Fibroblast of lung (primary cell): ENCODE results near the gene UNC79. TPM values are rescaled to one million over a fixed set of nuclear protein-coding genes. Genes with fewer than 3 reads are reported as not detected.

Source experiments
- DNase-seq, 2 donors: peaks; one replicate each; pipeline versions ENCODE4 v3.0.0 to v3.0.0-alpha.2; 2010; ENCODE audit warnings: low read depth in 2 of 2
- H2AFZ ChIP-seq: 2 replicates; pipeline ENCODE4 v1.5.1; 2012; ENCODE audit warnings: low read length, control low read depth, inconsistent platforms
- H3K27ac ChIP-seq: 2 replicates; pipeline ENCODE4 v1.5.1; 2011; ENCODE audit warnings: low read length, control low read depth; ENCODE audit not compliant: insufficient read depth
- H3K27me3 ChIP-seq: 2 replicates; pipeline ENCODE4 v1.5.1; 2011; ENCODE audit warnings: mild to moderate bottlenecking, low read length; ENCODE audit not compliant: control insufficient read depth, insufficient read depth
- H3K36me3 ChIP-seq: 2 replicates; pipeline ENCODE4 v1.5.1; 2011; ENCODE audit warnings: low read length; ENCODE audit not compliant: control insufficient read depth, insufficient read depth
- H3K4me1 ChIP-seq: 2 replicates; pipeline ENCODE4 v1.5.1; 2011; ENCODE audit warnings: low read length; ENCODE audit not compliant: control insufficient read depth, insufficient read depth; ENCODE audit errors: extremely low read depth
- H3K4me2 ChIP-seq: 2 replicates; pipeline ENCODE4 v1.5.1; 2011; ENCODE audit warnings: low read length, control low read depth; ENCODE audit not compliant: insufficient read depth; ENCODE audit errors: extremely low read depth
- H3K4me3 ChIP-seq, 4 experiments: fragments of 200-600 bp in 1 of 4; sonication (generic) in 1 of 4; replicated peaks in 1 of 4; 2 replicates each; pipeline ENCODE4 v1.5.1; 2011 to 2016; ENCODE audit warnings: low read length in 4 of 4, low read depth in 3 of 4, mild to moderate bottlenecking in 3 of 4, control low read depth in 2 of 4, inconsistent platforms in 1 of 4, mixed read lengths in 1 of 4; ENCODE audit not compliant: insufficient read depth in 1 of 4; ENCODE audit errors: control extremely low read depth in 1 of 4
- H3K79me2 ChIP-seq: 2 replicates; pipeline ENCODE4 v1.5.1; 2012; ENCODE audit warnings: mild to moderate bottlenecking, low read length, inconsistent platforms; ENCODE audit not compliant: control insufficient read depth, insufficient read depth
- H3K9ac ChIP-seq: 2 replicates; pipeline ENCODE4 v1.5.1; 2011; ENCODE audit warnings: mild to moderate bottlenecking, low read length, control low read depth; ENCODE audit not compliant: insufficient read depth
- H3K9me3 ChIP-seq: 2 replicates; pipeline ENCODE4 v1.5.1; 2012; ENCODE audit warnings: low read depth, low read length; ENCODE audit not compliant: control insufficient read depth, insufficient read depth
- H4K20me1 ChIP-seq: 2 replicates; pipeline ENCODE4 v1.5.1; 2011; ENCODE audit warnings: low read length; ENCODE audit not compliant: control insufficient read depth, insufficient read depth; ENCODE audit errors: extremely low read depth
- CTCF ChIP-seq, 2 donors: IDR thresholded peaks in 1 of 2; conservative IDR thresholded peaks in 1 of 2; 1 replicate in 1 of 2; 2 replicates in 1 of 2; pipeline ENCODE4 v1.5.1; 2011 to 2012; ENCODE audit warnings: low read length in 2 of 2, control low read depth in 1 of 2, inconsistent platforms in 1 of 2, low read depth in 1 of 2, mild to moderate bottlenecking in 1 of 2
- EZH2 ChIP-seq: IDR thresholded peaks from 2 replicates; pipeline ENCODE4 v1.5.1; 2012; ENCODE audit warnings: low read length, control low read depth, mild to moderate bottlenecking; ENCODE audit errors: missing control alignments
- polyA plus RNA-seq, 2 donors: library from polyadenylated mRNA; depleted of rRNA in 1 of 2; stranded (reverse) in 1 of 2; unstranded in 1 of 2; fragments of >200 nt; gene quantifications; 2 replicates each; pipeline ENCODE4 v1.2.1, GENCODE V29; 2011 to 2012; ENCODE audit warnings: missing spikeins in 1 of 2
- total RNA-seq: library from RNA; depleted of rRNA; stranded (reverse); fragments of >200 nt; gene quantifications from 2 replicates; pipeline ENCODE4 v1.2.1, GENCODE V29; 2014

The UNC79 gene
- total and polyA plus RNA-seq, 2 donors (not counting 1 experiment from before 2014, with no cell fraction given), result 0.02 to 0.17 TPM

GRCh38 chr14:93527203-93527607 lies 96.5 kb downstream of the UNC79 start:
- Histone ChIP-seq H3K4me2 (no peak overlapping the region), H3K4me3 (no peak overlapping the region), H3K36me3 (no peaks in the 10 kb centered on the region), H2AFZ (no peak overlapping the region), H3K9ac (no peak overlapping the region), H3K9me3 (no peaks in the 10 kb centered on the region), H4K20me1 (no peaks in the 10 kb centered on the region), H3K27me3 (no peaks in the 10 kb centered on the region), H3K27ac (no peak overlapping the region), H3K4me1 (no peaks in the 10 kb centered on the region), H3K79me2 (no peaks in the 10 kb centered on the region)
- no peak for DNase-seq
- TF ChIP-seq CTCF (conservative IDR thresholded peaks at IDR 0.05 in 1 of 2, IDR thresholded peaks at IDR 0.05 in 1 of 2; ENCODE audit: low read depth in 1 of 2, low read length in 2 of 2) (no peak), EZH2 (no peak)

- Histone ChIP-seq H3K27me3 (no peaks in the 10 kb centered on the region), H4K20me1 (no peaks in the 10 kb centered on the region), H3K79me2 (no peaks in the 10 kb centered on the region), H3K9me3 (no peaks in the 10 kb centered on the region), H3K36me3 (no peaks in the 10 kb centered on the region), H2AFZ (no peak overlapping the region), H3K9ac (no peak overlapping the region), H3K27ac (no peak overlapping the region), H3K4me3 (no peak overlapping the region), H3K4me1 (no peaks in the 10 kb centered on the region), H3K4me2 (no peak overlapping the region)
- TF ChIP-seq CTCF (conservative IDR thresholded peaks at IDR 0.05 in 1 of 2, IDR thresholded peaks at IDR 0.05 in 1 of 2; ENCODE audit: low read depth in 1 of 2, low read length in 2 of 2), result no peak
- TF ChIP-seq EZH2, result no peak
- no peak for DNase-seq
Measured at GRCh38 chr14:93528884-93529558, 98.3 kb downstream of the UNC79 start.

GRCh38 chr14:93531644-93532043 lies 100.9 kb downstream of the UNC79 start:
- Histone ChIP-seq H3K9me3 (no peaks in the 10 kb centered on the region), H3K27me3 (no peaks in the 10 kb centered on the region), H3K36me3 (no peaks in the 10 kb centered on the region), H3K4me3 (no peak overlapping the region), H3K9ac (no peak overlapping the region), H3K79me2 (no peaks in the 10 kb centered on the region), H3K4me1 (no peaks in the 10 kb centered on the region), H3K27ac (no peak overlapping the region), H4K20me1 (no peaks in the 10 kb centered on the region), H3K4me2 (no peak overlapping the region), H2AFZ (no peak overlapping the region)
- TF ChIP-seq CTCF (conservative IDR thresholded peaks at IDR 0.05 in 1 of 2, IDR thresholded peaks at IDR 0.05 in 1 of 2; ENCODE audit: low read depth in 1 of 2, low read length in 2 of 2), result no peak
- no peak for TF ChIP-seq EZH2
- no peak for DNase-seq
